Measurements from ENCODE around the gene GNPTAB.

Gene GNPTAB

GRCh38 chr12:101729842-101730241 lies 100.9 kb downstream of the GNPTAB start:
- no peak for DNase-seq

DNA sequence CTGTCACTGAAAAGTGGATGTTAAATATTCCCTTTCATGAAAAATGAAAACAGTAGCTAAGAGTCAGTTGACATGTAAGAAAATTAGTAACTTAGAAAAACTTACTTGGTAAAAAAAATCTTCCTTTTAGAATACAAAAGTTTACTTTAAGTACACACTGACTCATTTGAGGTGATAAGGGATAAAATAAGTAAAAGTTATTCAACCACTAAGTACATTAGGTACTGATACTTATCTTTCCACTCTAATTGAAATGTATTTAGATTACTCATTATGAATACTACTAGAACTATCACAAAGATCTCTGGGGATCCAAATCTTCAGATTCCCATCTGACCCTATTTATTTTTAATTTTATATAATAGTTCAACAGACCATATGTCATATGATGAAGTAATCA lies 103.7 kb downstream of the GNPTAB start:
- DNase-seq, result no peak

DNA sequence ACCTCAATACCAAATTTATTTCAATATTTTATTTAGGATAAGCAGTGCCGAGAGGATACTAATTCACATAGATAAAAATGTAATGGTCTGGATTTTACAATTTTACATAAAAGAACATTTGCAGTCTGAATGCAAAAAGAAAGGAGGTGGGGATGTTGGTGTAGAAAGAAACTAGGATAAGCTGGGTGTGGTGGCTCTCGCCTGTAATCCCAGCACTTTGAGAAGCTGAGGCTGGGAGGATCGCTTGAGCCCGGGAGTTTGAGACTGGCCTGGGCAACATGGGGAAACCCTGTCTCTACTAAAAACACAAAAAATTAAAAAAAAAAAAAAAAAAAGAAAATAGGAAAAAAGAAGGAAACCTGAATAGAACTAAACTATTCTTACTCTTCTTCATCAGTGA lies 108.4 kb downstream of the GNPTAB start:
- DNase-seq, result no peak

DNA sequence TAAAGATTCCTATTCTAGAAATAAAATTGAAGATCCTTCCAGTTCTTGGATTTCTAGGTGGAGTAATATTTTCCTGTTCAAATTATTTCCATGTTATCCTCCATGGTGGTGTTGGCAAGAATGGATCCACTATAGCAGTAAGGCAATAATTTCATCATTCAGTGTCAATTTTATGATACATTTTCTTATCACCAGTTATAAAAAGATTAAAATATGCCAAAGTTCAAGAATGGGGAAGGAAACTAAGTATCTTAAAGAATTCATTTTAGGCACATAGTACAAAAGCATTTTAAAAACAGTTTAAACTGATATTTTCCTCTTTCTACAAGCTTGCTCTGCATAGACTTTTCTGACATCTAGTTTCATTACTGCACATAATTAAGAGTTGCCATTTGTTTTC lies 110.6 kb downstream of the GNPTAB start:
- no peak for DNase-seq

GRCh38 chr12:101719566-101719965 lies 111.2 kb downstream of the GNPTAB start:
- DNase-seq, result no peak

- no peak for DNase-seq
These were observed 115.8 kb downstream of the GNPTAB start for GRCh38 chr12:101714877-101715444.

DNA sequence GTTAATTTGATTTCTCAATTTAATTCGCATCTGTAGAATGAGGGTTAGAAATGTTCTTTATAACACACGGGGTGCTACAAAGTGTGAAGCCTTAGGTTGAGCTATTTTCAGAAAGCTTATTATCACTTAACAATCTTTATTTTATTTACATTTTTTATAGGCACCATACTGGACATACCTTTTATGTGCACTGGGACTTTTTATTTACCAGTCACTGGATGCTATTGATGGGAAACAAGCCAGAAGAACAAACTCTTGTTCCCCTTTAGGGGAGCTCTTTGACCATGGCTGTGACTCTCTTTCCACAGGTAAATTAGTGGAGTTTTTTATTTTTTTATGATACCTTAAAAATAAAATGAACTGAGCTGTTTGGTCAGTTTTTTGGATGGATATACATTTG lies 116.8 kb downstream of the GNPTAB start:
- no peak for DNase-seq

DNA sequence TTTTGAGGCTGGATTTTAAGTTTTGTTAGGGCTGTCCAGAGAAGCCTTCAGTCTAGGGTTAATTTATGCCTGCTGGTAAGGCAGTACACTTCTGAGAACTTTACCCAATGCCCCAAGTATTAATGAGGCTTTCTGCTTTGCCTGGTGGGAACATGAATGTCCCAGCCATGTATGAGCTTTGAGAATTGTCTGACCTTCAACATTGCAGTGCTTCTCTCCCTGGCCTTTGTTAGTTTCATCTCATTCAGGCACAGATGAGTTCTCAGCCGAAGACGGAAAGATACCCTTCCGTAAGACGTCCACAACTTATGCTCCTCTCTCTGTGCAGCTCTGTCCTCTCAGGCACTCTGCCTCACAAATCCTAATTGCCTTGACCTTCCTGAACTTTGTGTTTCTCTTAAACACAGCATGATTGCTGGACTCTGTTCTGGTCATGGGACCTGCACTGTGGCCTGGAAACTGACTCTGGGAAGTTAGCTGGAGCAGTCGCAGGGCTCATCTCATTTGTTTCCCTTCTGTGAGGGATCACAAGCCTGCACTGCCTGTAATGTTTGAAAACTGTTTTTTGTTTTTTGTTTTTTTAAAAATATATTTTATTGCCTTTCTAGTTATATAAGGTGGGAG lies 117.6 kb downstream of the GNPTAB start:
- no peak for DNase-seq

GRCh38 chr12:101710288-101710687 lies 120.5 kb downstream of the GNPTAB start:
- no peak for DNase-seq

- no peak for DNase-seq
These were observed 123.5 kb downstream of the GNPTAB start for GRCh38 chr12:101707131-101707782.

- no peak for DNase-seq
These were observed 124.4 kb downstream of the GNPTAB start for GRCh38 chr12:101706403-101706802.

DNA sequence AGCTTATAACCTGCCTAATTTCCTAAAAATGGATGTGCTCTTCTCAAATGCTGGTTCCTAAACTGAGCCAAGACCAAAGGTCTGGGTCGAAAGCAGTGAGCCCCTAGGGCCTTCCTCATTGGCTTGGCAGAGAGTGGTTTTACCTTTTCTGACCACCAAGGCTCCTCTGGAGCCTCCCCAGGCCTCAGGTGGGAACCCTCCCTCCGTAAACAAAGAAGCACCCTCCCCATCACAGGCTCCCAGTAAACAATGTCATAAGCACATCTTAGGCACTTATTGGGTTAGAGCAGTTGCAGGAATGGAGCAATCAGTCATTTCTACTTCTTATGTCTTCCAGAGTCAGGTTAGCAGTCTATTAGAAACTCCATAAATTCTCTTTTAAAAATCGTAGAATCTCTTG lies 127.3 kb downstream of the GNPTAB start:
- no peak for DNase-seq

DNA sequence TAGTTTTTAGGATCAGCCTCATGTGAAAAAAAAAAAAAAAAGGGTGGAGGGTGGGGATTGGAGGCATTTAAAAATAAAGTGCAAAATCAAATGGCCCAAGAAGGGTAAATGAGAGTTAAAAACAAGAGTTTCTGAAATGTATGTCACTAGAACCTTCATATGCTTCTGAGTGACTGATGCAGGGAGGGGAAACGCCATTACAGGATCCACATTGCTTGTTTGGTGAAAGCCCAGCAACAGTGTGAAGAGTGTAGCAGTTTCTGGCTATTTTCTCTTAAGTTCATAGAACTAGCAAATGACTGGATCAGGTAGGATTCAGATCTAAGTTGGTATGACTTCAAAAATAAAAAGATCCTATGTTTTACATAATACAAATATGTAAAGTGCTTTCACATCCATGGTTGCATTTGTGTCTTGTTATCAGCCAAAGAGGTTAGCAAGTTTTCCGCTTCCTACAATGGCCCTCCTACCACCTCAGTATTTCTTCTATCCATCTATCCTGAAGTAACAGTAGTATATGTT lies 130.4 kb downstream of the GNPTAB start:
- DNase-seq, result no peak

- no peak for DNase-seq
These were observed 131.9 kb downstream of the GNPTAB start for GRCh38 chr12:101698800-101699347.

DNA sequence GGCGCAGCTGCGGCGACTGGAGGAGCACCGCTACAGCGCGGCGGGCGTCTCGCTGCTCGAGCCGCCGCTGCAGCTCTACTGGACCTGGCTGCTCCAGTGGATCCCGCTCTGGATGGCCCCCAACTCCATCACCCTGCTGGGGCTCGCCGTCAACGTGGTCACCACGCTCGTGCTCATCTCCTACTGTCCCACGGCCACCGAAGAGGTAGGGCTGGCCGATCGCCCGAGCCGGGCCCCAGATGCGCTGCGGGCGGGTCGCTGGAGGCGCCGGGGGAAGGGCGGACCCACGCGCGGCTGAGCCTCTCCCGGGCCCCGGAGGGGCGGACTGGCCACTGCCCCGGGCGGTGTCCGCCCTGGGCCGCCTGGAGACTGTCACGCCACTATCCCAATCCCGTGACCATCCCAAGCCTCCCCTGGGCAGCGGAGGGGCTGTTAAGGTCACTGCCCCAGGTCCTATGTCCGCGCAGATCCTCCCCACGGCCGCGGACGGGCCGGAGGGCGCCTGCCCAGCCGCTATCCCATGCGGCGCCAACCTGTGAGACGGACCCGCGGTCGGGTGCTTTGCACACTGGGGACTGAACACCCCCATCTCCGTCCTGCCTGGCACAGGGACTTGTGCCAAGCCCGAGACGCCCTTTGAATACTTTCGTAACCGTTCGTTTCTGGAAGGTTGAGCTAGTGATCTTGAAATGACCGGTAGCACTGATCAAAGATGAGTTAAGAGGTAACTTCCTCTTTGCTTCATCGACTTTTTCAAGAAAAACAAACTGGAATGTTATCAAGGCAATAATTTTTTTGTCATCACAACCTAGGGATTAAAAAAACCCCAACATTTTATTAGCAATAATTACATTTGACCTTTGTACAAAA lies 132.6 kb downstream of the GNPTAB start:
- DNase-seq, result peak; percentile 5

DNA sequence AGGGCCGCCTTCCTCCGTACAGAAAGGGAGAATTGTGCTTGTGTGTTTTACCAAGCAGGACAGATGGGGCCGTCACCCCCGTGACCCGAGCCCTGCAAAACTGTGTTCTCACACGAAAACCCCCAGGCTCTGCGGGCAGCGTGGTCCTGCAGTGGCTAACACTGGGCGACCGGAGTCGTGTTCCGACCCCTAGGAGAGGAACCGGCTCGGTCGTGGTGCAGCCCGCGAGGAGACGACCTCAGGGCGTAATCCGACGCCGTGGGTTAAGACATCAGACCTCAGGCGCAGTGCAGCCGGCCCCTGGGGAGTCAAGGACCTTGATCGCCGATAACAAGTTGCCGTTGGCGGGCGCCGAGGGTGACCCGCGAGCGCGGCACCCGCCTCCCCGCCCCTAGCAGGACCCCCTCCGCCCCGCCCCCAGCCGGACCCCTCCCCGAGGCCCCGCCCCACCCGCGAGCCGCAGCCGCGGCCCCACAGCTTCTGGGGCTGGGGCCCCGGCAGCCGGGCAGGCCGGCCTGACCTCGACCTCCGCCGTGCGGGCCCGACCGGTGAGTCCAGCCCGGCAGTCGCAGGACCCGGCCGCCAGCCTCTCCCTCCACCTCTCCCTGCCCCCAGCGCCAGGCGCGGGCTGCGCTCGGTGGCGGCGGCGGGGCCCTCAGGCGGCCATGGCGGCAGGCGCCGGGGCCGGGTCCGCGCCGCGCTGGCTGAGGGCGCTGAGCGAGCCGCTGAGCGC lies 133.4 kb downstream of the GNPTAB start, which contains the start of gene CHPT1:
Gene CHPT1 (plus strand): TSS at position 444 of the 733 bp plus-strand sequence. CDS start 222 bp downstream, at position 666.
- DNase-seq, result peak; percentile 55

GRCh38 chr12:101696251-101697196 lies 134.2 kb downstream of the GNPTAB start:
- DNase-seq, result no peak

- DNase-seq, result no peak
These were observed 135.1 kb downstream of the GNPTAB start for GRCh38 chr12:101695706-101696105.
